Calu3 (cell line): Measurements from ENCODE around the gene RBP3. TPM values are rescaled to one million over a fixed set of nuclear protein-coding genes. Genes with fewer than 3 reads are reported as not detected.

Experiments used
- BruUV-seq: library from RNA; stranded (reverse); fragments of 400-500 nt; replicated peaks from 2 replicates; lab custom pipeline; 2021; lab: Mats Ljungman, UMichigan
- CTCF ChIA-PET: fragments of 300-600 bp; sonication (Branson Sonifier 250); formaldehyde crosslinking; loops from one replicate; lab custom pipeline; 2022; ENCODE audit warnings: antibody characterized with exemption; lab: Charles Lee
- DNase-seq: peaks from one replicate; pipeline ENCODE4 v3.0.0; 2022
- H3K27ac Mint-ChIP-seq: one replicate; pipeline ENCODE4 v1.8.0; 2022; ENCODE audit warnings: mixed read lengths; ENCODE audit not compliant: unreplicated experiment
- H3K27me3 Mint-ChIP-seq: one replicate; pipeline ENCODE4 v1.8.0; 2022; ENCODE audit warnings: mixed read lengths; ENCODE audit not compliant: unreplicated experiment
- H3K36me3 Mint-ChIP-seq: one replicate; pipeline ENCODE4 v1.8.0; 2022; ENCODE audit warnings: mild to moderate bottlenecking, moderate library complexity, mixed read lengths; ENCODE audit not compliant: insufficient read depth, unreplicated experiment
- H3K4me1 Mint-ChIP-seq: one replicate; pipeline ENCODE4 v1.8.0; 2022; ENCODE audit warnings: mild to moderate bottlenecking, low read depth, mixed read lengths; ENCODE audit not compliant: unreplicated experiment
- H3K4me3 Mint-ChIP-seq: one replicate; pipeline ENCODE4 v1.8.0; 2022; ENCODE audit warnings: mild to moderate bottlenecking, low read depth, moderate library complexity, mixed read lengths; ENCODE audit not compliant: unreplicated experiment
- H3K9me3 Mint-ChIP-seq: one replicate; pipeline ENCODE4 v1.8.0; 2022; ENCODE audit warnings: low read depth, mixed read lengths; ENCODE audit not compliant: unreplicated experiment
- CTCF ChIP-seq: fragments of 200-600 bp; IDR thresholded peaks from one replicate; pipeline ENCODE4 v1.8.0; 2022; ENCODE audit warnings: antibody characterized with exemption; ENCODE audit not compliant: unreplicated experiment
- intact Hi-C: fragments of 100-400 bp; cut with micrococcal nuclease; formaldehyde crosslinking; loops from one replicate; pipeline ENCODE4 v1.10.0; 2022; ENCODE audit not compliant: unreplicated experiment
- total RNA-seq: library from RNA; stranded (reverse); gene quantifications from 2 replicates; pipeline ENCODE4 v1.2.3, GENCODE V29; 2022

RBP3 gene
- total RNA-seq, 1 experiment from 2014 or later, result not detected

- Mint-ChIP-seq H3K4me1 (no peaks in the 10 kb centered on the region), H3K27ac (no peak overlapping the region), H3K9me3 (no peaks in the 10 kb centered on the region), H3K4me3 (no peak overlapping the region), H3K27me3 (peaks cover 46% of the 10 kb centered on the region), H3K36me3 (no peaks in the 10 kb centered on the region)
- no peak for DNase-seq
- intact Hi-C loops, result no loop called here
- CTCF ChIA-PET, result no interaction called here
- TF ChIP-seq CTCF, result no peak
- no TSS peak for BruUV-seq
Measured at GRCh38 chr10:47317251-47317650, 30.9 kb upstream of the RBP3 start.

GRCh38 chr10:47318706-47319105 is 29.5 kb upstream of the RBP3 start:
- TF ChIP-seq CTCF, result no peak
- H3K36me3 Mint-ChIP-seq, result no peaks in the 10 kb centered on the region
- H3K27me3 Mint-ChIP-seq, result peaks cover 59% of the 10 kb centered on the region
- no peaks in the 10 kb centered on the region for H3K9me3 Mint-ChIP-seq
- H3K4me3 Mint-ChIP-seq, result no peak overlapping the region
- no peak for DNase-seq
- intact Hi-C loops, result no loop called here
- no peaks in the 10 kb centered on the region for H3K4me1 Mint-ChIP-seq
- no peak overlapping the region for H3K27ac Mint-ChIP-seq
- CTCF ChIA-PET, result interaction anchor here (0.6 kb wide), 1 partner anchor 272 kb away, joined by 9 read pairs; no protein-coding TSS in a partner anchor
- BruUV-seq, result no TSS peak

GRCh38 chr10:47319784-47320183 is 28.4 kb upstream of the RBP3 start:
- Mint-ChIP-seq H3K4me1 (no peaks in the 10 kb centered on the region), H3K27me3 (peaks cover 51% of the 10 kb centered on the region), H3K9me3 (no peaks in the 10 kb centered on the region), H3K27ac (no peak overlapping the region), H3K36me3 (no peaks in the 10 kb centered on the region), H3K4me3 (no peak overlapping the region)
- BruUV-seq, result no TSS peak
- intact Hi-C loops, result no loop called here
- no peak for TF ChIP-seq CTCF
- DNase-seq, result no peak
- CTCF ChIA-PET, result no interaction called here

GRCh38 chr10:47320812-47321211 is 27.4 kb upstream of the RBP3 start:
- no peaks in the 10 kb centered on the region for H3K36me3 Mint-ChIP-seq
- H3K27ac Mint-ChIP-seq, result no peak overlapping the region
- intact Hi-C loops, result no loop called here
- CTCF ChIA-PET, result no interaction called here
- peaks cover 51% of the 10 kb centered on the region for H3K27me3 Mint-ChIP-seq
- TF ChIP-seq CTCF, result no peak
- H3K9me3 Mint-ChIP-seq, result no peaks in the 10 kb centered on the region
- no TSS peak for BruUV-seq
- DNase-seq, result no peak
- no peak overlapping the region for H3K4me3 Mint-ChIP-seq
- no peaks in the 10 kb centered on the region for H3K4me1 Mint-ChIP-seq
